Kidney (tissue), 14 donors: Measurements from ENCODE around the gene ADM2. TPM values are rescaled to one million over a fixed set of nuclear protein-coding genes. Genes with fewer than 3 reads are reported as not detected.

Experiments
- DNase-seq, 5 donors: peaks; one replicate each; pipeline ENCODE4 v3.0.0-alpha.2; 2013 to 2020
- FAIRE-seq: peaks from 2 replicates; lab custom pipeline; 2012; peaks lifted over from hg19 to GRCh38; lab: Jason Lieb, UNC
- H3K27ac ChIP-seq, 2 donors: one replicate each; pipeline ENCODE4 v1.7.0; 2013; ENCODE audit warnings: low read depth in 2 of 2, low read length in 2 of 2, inconsistent platforms in 1 of 2
- H3K27me3 ChIP-seq: one replicate; pipeline ENCODE4 v1.7.1; 2013; ENCODE audit warnings: low read length, inconsistent platforms; ENCODE audit not compliant: control insufficient read depth, insufficient read depth
- H3K36me3 ChIP-seq, 3 donors: one replicate each; pipeline versions ENCODE4 v1.7.0 to v1.7.1; 2013; ENCODE audit warnings: low read length in 3 of 3, control low read depth in 1 of 3, inconsistent platforms in 1 of 3; ENCODE audit not compliant: insufficient read depth in 3 of 3, control insufficient read depth in 2 of 3
- H3K4me1 ChIP-seq, 3 donors: one replicate each; pipeline versions ENCODE4 v1.7.0 to v1.7.1; 2013; ENCODE audit warnings: low read length in 3 of 3, inconsistent platforms in 1 of 3, low read depth in 1 of 3; ENCODE audit not compliant: control insufficient read depth in 2 of 3, insufficient read depth in 2 of 3
- H3K4me3 ChIP-seq, 3 donors: one replicate each; pipeline versions ENCODE4 v1.7.0 to v1.8.1; 2013; ENCODE audit warnings: low read length in 3 of 3, control low read depth in 1 of 3, inconsistent platforms in 1 of 3
- H3K9ac ChIP-seq, 3 donors: one replicate each; pipeline versions ENCODE4 v1.7.0 to v1.7.1; 2013; ENCODE audit warnings: low read length in 3 of 3, control low read depth in 1 of 3, inconsistent platforms in 1 of 3
- H3K9me3 ChIP-seq, 3 donors: one replicate each; pipeline versions ENCODE4 v1.7.0 to v1.7.1; 2013; ENCODE audit warnings: low read length in 3 of 3, control low read depth in 1 of 3, inconsistent platforms in 1 of 3; ENCODE audit not compliant: control insufficient read depth in 2 of 3, insufficient read depth in 1 of 3
- intact Hi-C: fragments of 100-400 bp; cut with DNase I; formaldehyde crosslinking; loops from one replicate; pipeline ENCODE4 v1.11.1; 2022
- polyA plus RNA-seq: library from polyadenylated mRNA; stranded (reverse); fragments of 350-450 nt; fragmentation: Illumina TruSeq; extraction: RNeasy Lipid Tissue Mini Kit (QIAGEN cat#74804); gene quantifications from one replicate; pipeline ENCODE4 v1.2.3, GENCODE V29; 2014; ENCODE audit warnings: low read depth, low replicate concordance; ENCODE audit not compliant: insufficient read depth
- total RNA-seq: library from RNA; stranded (reverse); fragmentation: NEBNext Ultra II Directional; extraction: Animal tissue kit (Norgen Biotek cat#: 25700); gene quantifications from one replicate; pipeline ENCODE4 v1.2.1, GENCODE V29; 2021
- TF ChIP-seq, protein P1 (sequence below): IDR thresholded peaks from 3 replicates; pipeline ENCODE4 v1.5.1; 2012; ENCODE audit warnings: mild to moderate bottlenecking, moderate library complexity, borderline replicate concordance; ENCODE audit not compliant: insufficient read depth; ENCODE audit errors: extremely low read depth
- donor health status: control.
- donor health status: control.
- donor health status: control.
- donor health status: control.
- donor health status: control.
- donor health status: DM: yes; HTN: yes; CAD: no.
- donor health status: Normal renal cell carcinoma (clear cell type).

Gene ADM2
- total and polyA plus RNA-seq, 2 donors from 2014 or later: 8.0 to 10.6 TPM

DNA sequence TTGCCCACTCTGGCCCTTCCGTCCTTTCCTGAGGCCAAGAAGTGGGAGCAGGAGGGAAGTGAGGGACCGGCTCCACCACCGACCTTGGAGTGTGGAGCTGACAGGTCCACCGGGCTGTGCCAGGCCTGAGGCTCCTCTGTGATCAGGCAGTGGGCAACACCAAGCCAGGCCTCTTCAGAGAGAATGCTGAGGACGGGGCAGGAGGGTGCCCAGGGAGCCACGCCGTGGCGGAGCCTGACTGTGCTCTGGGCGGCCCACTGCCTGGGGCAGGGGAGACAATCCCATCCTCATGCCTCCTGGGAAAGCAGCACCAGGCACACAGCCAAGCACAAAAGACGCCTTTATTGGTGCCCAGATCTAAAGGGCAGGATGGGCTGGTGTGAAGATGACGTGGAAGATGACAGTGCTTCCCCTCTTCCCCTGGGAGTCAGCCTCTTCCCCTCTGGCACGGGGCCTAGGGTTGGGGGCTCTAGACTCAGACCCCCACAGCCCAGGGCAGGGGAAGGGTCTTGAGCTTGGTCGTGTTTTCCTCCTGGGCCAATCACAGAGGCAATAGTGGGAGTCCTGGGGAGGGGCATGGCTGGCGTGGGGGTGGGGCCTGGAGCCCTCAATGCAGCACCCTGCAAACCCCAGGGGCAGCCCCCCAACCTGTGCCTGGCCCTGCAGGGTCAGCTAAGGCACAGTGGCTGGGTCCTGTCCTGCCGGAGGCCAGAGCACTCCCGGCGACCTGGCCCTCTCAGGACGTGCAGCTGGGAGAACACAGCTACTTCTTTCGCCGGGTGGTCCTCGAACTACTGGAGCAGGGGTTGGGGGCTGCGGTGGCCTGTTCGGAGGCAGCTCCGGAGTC, 21.5 kb downstream of the ADM2 start:
- H3K4me1 ChIP-seq: peaks cover 0 to 6% (median 5%) of the 10 kb centered on the region in 3 donors
- peaks cover 0 to 6% (median 0%) of the 10 kb centered on the region in 3 donors for H3K36me3 ChIP-seq
- FAIRE-seq (no peak), DNase-seq (peak in 1 of 5 donors; percentile 73)
- intact Hi-C loops: no loop called here
- TF ChIP-seq, protein P1, sequence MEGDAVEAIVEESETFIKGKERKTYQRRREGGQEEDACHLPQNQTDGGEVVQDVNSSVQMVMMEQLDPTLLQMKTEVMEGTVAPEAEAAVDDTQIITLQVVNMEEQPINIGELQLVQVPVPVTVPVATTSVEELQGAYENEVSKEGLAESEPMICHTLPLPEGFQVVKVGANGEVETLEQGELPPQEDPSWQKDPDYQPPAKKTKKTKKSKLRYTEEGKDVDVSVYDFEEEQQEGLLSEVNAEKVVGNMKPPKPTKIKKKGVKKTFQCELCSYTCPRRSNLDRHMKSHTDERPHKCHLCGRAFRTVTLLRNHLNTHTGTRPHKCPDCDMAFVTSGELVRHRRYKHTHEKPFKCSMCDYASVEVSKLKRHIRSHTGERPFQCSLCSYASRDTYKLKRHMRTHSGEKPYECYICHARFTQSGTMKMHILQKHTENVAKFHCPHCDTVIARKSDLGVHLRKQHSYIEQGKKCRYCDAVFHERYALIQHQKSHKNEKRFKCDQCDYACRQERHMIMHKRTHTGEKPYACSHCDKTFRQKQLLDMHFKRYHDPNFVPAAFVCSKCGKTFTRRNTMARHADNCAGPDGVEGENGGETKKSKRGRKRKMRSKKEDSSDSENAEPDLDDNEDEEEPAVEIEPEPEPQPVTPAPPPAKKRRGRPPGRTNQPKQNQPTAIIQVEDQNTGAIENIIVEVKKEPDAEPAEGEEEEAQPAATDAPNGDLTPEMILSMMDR: no peak
- no peak overlapping the region for H3K4me3 ChIP-seq
- H3K9ac ChIP-seq: no peak overlapping the region
- no peaks in the 10 kb centered on the region for H3K9me3 ChIP-seq
- H3K27me3 ChIP-seq: no peaks in the 10 kb centered on the region
- H3K27ac ChIP-seq: no peak overlapping the region

DNA sequence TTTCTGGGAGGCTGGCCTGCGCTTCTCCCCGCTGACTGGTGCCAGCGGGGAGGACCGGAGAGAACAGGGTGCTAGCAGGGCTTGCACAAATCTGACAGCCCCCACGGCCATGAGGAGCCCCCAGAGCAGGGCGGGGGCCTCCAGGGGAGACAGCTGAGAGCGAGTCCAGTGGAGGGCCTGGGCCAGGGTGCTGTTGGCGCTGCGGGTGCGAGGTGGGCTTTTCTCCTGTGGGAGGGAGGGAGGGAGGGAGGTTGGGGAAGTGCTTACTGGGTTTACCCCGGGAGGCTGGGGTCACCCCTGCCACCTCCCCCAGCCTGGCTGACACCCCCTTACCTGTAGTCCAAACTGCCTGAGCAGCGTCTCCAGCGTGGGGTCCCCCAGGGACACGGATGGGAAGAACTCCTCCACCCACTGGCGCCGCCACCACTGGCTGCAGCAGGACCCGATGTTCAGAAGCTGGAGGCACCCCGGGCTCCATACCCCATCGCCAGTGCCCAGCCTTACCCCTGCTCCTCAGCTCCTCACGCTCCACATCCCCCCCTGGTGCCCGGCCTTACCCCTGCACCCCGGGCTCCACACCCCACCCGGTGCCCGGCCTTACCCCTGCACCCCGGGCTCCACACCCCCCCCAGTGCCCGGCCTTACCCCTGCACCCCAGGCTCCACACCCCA, 22.3 kb downstream of the ADM2 start:
- H3K36me3 ChIP-seq: peaks cover 0 to 6% (median 0%) of the 10 kb centered on the region in 3 donors
- TF ChIP-seq, protein P1: no peak
- H3K9ac ChIP-seq: no peak overlapping the region
- no peak overlapping the region for H3K27ac ChIP-seq
- H3K27me3 ChIP-seq: no peaks in the 10 kb centered on the region
- H3K4me3 ChIP-seq: no peak overlapping the region
- peaks cover 0 to 6% (median 6%) of the 10 kb centered on the region in 3 donors for H3K4me1 ChIP-seq
- FAIRE-seq: no peak
- H3K9me3 ChIP-seq: no peaks in the 10 kb centered on the region
- peak in 2 of 5 donors; percentile 46 to 73 for DNase-seq
- intact Hi-C loops: no loop called here

DNA sequence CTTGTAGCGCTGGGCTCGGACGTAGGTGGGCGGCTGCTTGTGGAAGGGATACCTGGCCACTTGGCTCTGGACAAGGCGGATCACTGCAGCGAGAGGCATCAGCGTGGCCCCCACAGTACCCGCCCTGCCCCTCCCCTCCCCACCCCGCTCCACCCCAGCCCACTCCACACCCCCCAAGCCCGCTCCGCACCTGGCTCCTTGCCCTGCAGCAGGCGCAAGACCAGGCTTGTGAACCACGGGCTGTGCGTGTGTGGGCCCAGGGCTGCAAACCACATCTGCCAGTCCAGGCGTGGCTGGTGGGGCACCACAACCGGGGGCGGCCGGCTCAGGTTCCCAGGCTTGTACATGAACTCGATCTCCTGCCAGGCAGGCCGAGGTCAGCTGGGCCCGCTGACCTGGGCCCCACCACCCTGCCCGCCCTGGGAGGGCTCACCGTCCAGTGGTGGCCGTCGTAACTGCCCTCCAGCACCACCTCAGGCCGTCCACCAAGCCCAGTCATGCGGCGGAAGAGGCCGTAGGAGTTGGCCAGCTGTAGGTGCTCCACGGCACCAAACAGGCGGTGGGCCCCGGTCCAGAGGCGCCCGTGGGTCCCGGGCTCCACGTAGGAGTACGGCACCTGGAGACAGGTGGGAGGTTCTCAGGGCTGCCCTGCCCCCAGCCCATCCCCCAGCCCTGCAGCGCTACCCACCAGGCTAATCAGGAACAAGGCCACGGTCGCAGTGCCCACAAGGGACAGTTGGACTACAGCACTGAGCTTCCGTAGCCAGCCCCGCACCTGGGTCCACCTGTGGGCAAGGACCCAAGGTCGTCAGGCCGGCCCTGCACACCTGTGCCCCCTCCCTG, 23.2 kb downstream of the ADM2 start:
- no peak overlapping the region for H3K9ac ChIP-seq
- no peak overlapping the region for H3K4me3 ChIP-seq
- H3K36me3 ChIP-seq: peaks cover 0 to 6% (median 0%) of the 10 kb centered on the region in 3 donors
- no peaks in the 10 kb centered on the region for H3K9me3 ChIP-seq
- H3K4me1 ChIP-seq: peaks cover 2 to 13% (median 13%) of the 10 kb centered on the region in 3 donors
- H3K27ac ChIP-seq: no peak overlapping the region
- no peak for FAIRE-seq
- intact Hi-C loops: no loop called here
- DNase-seq: peak in 2 of 5 donors; percentile 58 to 77
- TF ChIP-seq, protein P1: no peak
- H3K27me3 ChIP-seq: no peaks in the 10 kb centered on the region
